A549 (cell line): Measurements from ENCODE around the gene DIP2C. TPM values are rescaled to one million over a fixed set of nuclear protein-coding genes. Genes with fewer than 3 reads are reported as not detected.

Experiments used
- ATAC-seq, 2 experiments: fragments of 200-7000 bp in 1 of 2; fragments of >200 bp in 1 of 2; cut with Nextera tagmentation in 1 of 2; cut with Tn5 transposase in 1 of 2; 3 replicates each; pipeline versions ENCODE4 v1.8.0 to v1.9.1; 2018 to 2020; ENCODE audit warnings: mild to moderate bottlenecking in 1 of 2, moderate library complexity in 1 of 2
- CTCF ChIA-PET: fragments of 300-600 bp; sonication (Branson Sonifier 250); formaldehyde crosslinking; extraction: SDS; loops from one replicate; lab custom pipeline; 2021; ENCODE audit warnings: antibody characterized with exemption, inconsistent platforms; lab: Yijun Ruan, JAX
- POLR2A ChIA-PET: fragments of 350-600 bp; formaldehyde crosslinking; extraction: SDS; loops from one replicate; lab custom pipeline; 2021; ENCODE audit warnings: antibody characterized with exemption, inconsistent platforms; lab: Yijun Ruan, JAX
- DNase-seq, 2 experiments: peaks; one replicate each; pipeline versions ENCODE4 v3.0.0 to v3.0.0-alpha.2; 2011 to 2016; ENCODE audit warnings: low read depth in 1 of 2, low spot score in 1 of 2
- FAIRE-seq: peaks from 2 replicates; lab custom pipeline; 2011; peaks lifted over from hg19 to GRCh38; lab: Jason Lieb, UNC
- H3K27ac ChIP-seq, 2 experiments: fragments of >200 bp; sonication (Bioruptor Twin); formaldehyde crosslinking; 3 replicates each; pipeline ENCODE4 v1.5.1; 2016 to 2017
- H3K4me1 ChIP-seq: fragments of >200 bp; sonication (Bioruptor Twin); formaldehyde crosslinking; 3 replicates; pipeline ENCODE4 v1.6.1; 2016
- H3K4me2 ChIP-seq: fragments of >200 bp; sonication (Bioruptor Twin); formaldehyde crosslinking; 3 replicates; pipeline ENCODE4 v1.6.1; 2016
- H3K4me3 ChIP-seq: fragments of >200 bp; sonication (Bioruptor Twin); formaldehyde crosslinking; 3 replicates; pipeline ENCODE4 v1.5.1; 2016
- H3K9me3 ChIP-seq: fragments of >200 bp; sonication (Bioruptor Twin); formaldehyde crosslinking; 3 replicates; pipeline ENCODE4 v1.6.1; 2016
- ATOH8 ChIP-seq: fragments of 250-450 bp; sonication (Bioruptor Pico); IDR thresholded peaks from 2 replicates; pipeline ENCODE4 v1.5.0; 2020; ENCODE audit warnings: low read depth, mild to moderate bottlenecking, moderate library complexity
- BHLHE40 ChIP-seq: IDR thresholded peaks from 2 replicates; pipeline ENCODE4 v1.6.1; 2012; ENCODE audit warnings: low read depth, low read length, inconsistent platforms
- CBX2 ChIP-seq: fragments of 200-600 bp; sonication (generic); IDR thresholded peaks from 2 replicates; pipeline ENCODE4 v1.6.1; 2016; ENCODE audit warnings: low read depth, mild to moderate bottlenecking, borderline replicate concordance
- CEBPB ChIP-seq, 2 experiments: fragments of >200 bp in 1 of 2; sonication (Bioruptor Twin) in 1 of 2; formaldehyde crosslinking in 1 of 2; IDR thresholded peaks; 2 replicates each; pipeline ENCODE4 v1.6.1; 2012 to 2016
- E2F6 ChIP-seq: IDR thresholded peaks from 2 replicates; pipeline ENCODE4 v1.6.1; 2012; ENCODE audit warnings: low read depth, borderline replicate concordance
- FOSL2 ChIP-seq, 2 experiments: fragments of 450-650 bp in 1 of 2; fragments of >200 bp in 1 of 2; sonication (Bioruptor Twin) in 1 of 2; formaldehyde crosslinking; IDR thresholded peaks; 2 replicates each; pipeline versions ENCODE4 v1.5.0 to v1.6.1; 2016 to 2020; ENCODE audit warnings: mild to moderate bottlenecking in 1 of 2, moderate library complexity in 1 of 2
- FOXS1 ChIP-seq: fragments of 250-450 bp; sonication (Bioruptor Pico); IDR thresholded peaks from 2 replicates; pipeline ENCODE4 v1.5.0; 2020; ENCODE audit warnings: mild to moderate bottlenecking, moderate library complexity
- GATA3 ChIP-seq: IDR thresholded peaks from 2 replicates; pipeline ENCODE4 v1.6.1; 2012; ENCODE audit warnings: borderline replicate concordance
- HOXA7 ChIP-seq: fragments of 250-450 bp; sonication (Bioruptor Pico); IDR thresholded peaks from 2 replicates; pipeline ENCODE4 v1.5.0; 2020; ENCODE audit warnings: mild to moderate bottlenecking, moderate library complexity
- JUN ChIP-seq, 2 experiments: fragments of >200 bp; sonication (Bioruptor Twin); formaldehyde crosslinking; IDR thresholded peaks; 2 replicates in 1 of 2; 3 replicates in 1 of 2; pipeline ENCODE4 v1.6.1; 2016 to 2017
- KDM1A ChIP-seq: fragments of 200-600 bp; sonication (generic); IDR thresholded peaks from 2 replicates; pipeline ENCODE4 v1.6.1; 2016; ENCODE audit warnings: low read depth, mild to moderate bottlenecking
- NR3C1 ChIP-seq: fragments of >200 bp; sonication (Bioruptor Twin); formaldehyde crosslinking; IDR thresholded peaks from 3 replicates; pipeline ENCODE4 v1.6.1; 2017
- PHF8 ChIP-seq: fragments of 200-600 bp; sonication (generic); IDR thresholded peaks from 2 replicates; pipeline ENCODE4 v1.6.1; 2016; ENCODE audit warnings: low read depth, mild to moderate bottlenecking, antibody characterized with exemption, moderate library complexity, borderline replicate concordance
- POLR2A ChIP-seq: IDR thresholded peaks from 2 replicates; pipeline ENCODE4 v1.6.1; 2012; ENCODE audit warnings: mild to moderate bottlenecking, low read length
- POLR2AphosphoS2 ChIP-seq: conservative IDR thresholded peaks from 2 replicates; pipeline ENCODE4 v1.6.1; 2012; ENCODE audit warnings: low read length, improper control_type of control experiment, inconsistent platforms
- RCOR1 ChIP-seq: fragments of 150-350 bp; IDR thresholded peaks from 2 replicates; pipeline ENCODE4 v1.6.1; 2014; ENCODE audit warnings: antibody characterized with exemption, low read length, low read depth
- TFCP2L1 ChIP-seq: fragments of 250-450 bp; sonication (Bioruptor Pico); IDR thresholded peaks from 2 replicates; pipeline ENCODE4 v1.5.0; 2021; ENCODE audit warnings: mild to moderate bottlenecking
- TP53 ChIP-seq: fragments of 250-450 bp; sonication (Bioruptor Pico); IDR thresholded peaks from 2 replicates; pipeline ENCODE4 v1.5.0; 2021; ENCODE audit warnings: mild to moderate bottlenecking, moderate library complexity
- ZC3H11A ChIP-seq: fragments of 450-650 bp; IDR thresholded peaks from 2 replicates; pipeline ENCODE4 v1.6.1; 2014; ENCODE audit warnings: antibody characterized with exemption, mild to moderate bottlenecking
- ZSCAN20 ChIP-seq: fragments of 250-450 bp; sonication (Bioruptor Pico); IDR thresholded peaks from 2 replicates; pipeline ENCODE4 v1.8.0; 2022; ENCODE audit warnings: mild to moderate bottlenecking, moderate library complexity
- WGBS: methylation state at CpG from one replicate; pipeline ENCODE4 v1.1.6; 2017; ENCODE audit errors: missing lambda C conversion rate; 5-methylcytosine and 5-hydroxymethylcytosine counted together
- polyA plus RNA-seq, 4 experiments: library from polyadenylated mRNA; depleted of rRNA in 3 of 4; stranded (reverse); fragments of >200 nt; fragmentation: RNase III in 1 of 4; extraction: RNeasy Plus Mini Kit Qiagen cat#74134 plus additional on column Dnase treatment in 1 of 4; gene quantifications; 2 replicates in 3 of 4; 3 replicates in 1 of 4; pipeline ENCODE4 v1.2.3, GENCODE V29; 2011 to 2017
- TF ChIP-seq, protein P1 (sequence below): IDR thresholded peaks from 2 replicates; pipeline ENCODE4 v1.6.1; 2012
- TF ChIP-seq, protein P2 (sequence below): fragments of >200 bp; sonication (Bioruptor Twin); formaldehyde crosslinking; IDR thresholded peaks from 3 replicates; pipeline ENCODE4 v1.5.1; 2016
- TF ChIP-seq, protein P3 (sequence below): fragments of 150-350 bp; IDR thresholded peaks from 2 replicates; pipeline ENCODE4 v1.6.1; 2014; ENCODE audit warnings: low read depth, mild to moderate bottlenecking, low read length
- TF ChIP-seq, protein P4 (sequence below): fragments of 250-450 bp; sonication (Bioruptor Pico); IDR thresholded peaks from 2 replicates; pipeline ENCODE4 v1.5.0; 2021; ENCODE audit warnings: mild to moderate bottlenecking, moderate library complexity, borderline replicate concordance
- TF ChIP-seq, protein P5 (sequence below): fragments of >200 bp; sonication (Bioruptor Twin); formaldehyde crosslinking; IDR thresholded peaks from 3 replicates; pipeline ENCODE4 v1.6.1; 2016

Gene DIP2C
- polyA plus RNA-seq, 2 of the 4 experiments (the other 2 are of a cell fraction) = 3.7 to 5.0 TPM

DNA sequence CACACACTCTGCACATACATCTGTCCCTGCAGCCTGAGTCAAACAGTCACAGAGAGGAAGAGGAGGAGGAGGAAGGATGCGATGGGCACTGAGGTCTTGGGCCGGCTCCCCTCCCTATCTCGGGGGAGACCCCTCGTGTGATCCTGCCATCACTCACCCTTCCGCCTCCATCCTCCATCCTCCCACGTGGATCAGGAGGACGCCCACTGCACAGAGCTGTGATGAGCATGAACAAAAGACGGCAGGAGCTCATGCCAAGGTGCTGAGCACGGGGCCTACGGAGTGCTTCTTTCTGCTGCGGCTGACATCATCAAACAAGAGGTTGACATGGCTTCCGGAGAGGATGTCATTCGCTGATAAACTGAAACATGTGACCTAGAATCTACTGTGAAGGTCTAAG lies 68.0 kb downstream of the DIP2C start:
- ChIA-PET CTCF (interaction anchor here (1.0 kb wide), 1 partner anchor 21 kb away, joined by 3 read pairs; no protein-coding TSS in a partner anchor), POLR2A (no interaction called here)
- Histone ChIP-seq H3K27ac (no peak overlapping the region), H3K4me2 (no peak overlapping the region), H3K4me1 (peaks cover 12% of the 10 kb centered on the region; the same call in 2 of the 3 replicates), H3K9me3 (no peaks in the 10 kb centered on the region), H3K4me3 (no peak overlapping the region)
- WGBS = 91% methylated on average over 11 of the region's 13 CpGs
- TF ChIP-seq, protein P1, sequence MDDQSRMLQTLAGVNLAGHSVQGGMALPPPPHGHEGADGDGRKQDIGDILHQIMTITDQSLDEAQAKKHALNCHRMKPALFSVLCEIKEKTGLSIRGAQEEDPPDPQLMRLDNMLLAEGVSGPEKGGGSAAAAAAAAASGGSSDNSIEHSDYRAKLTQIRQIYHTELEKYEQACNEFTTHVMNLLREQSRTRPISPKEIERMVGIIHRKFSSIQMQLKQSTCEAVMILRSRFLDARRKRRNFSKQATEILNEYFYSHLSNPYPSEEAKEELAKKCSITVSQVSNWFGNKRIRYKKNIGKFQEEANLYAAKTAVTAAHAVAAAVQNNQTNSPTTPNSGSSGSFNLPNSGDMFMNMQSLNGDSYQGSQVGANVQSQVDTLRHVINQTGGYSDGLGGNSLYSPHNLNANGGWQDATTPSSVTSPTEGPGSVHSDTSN = no peak
- TF ChIP-seq NR3C1 (no peak), KDM1A (no peak), CBX2 (no peak), ZC3H11A (no peak), RCOR1 (no peak), E2F6 (no peak), GATA3 (no peak), HOXA7 (CRISPR knock-in tag) (no peak)
- ATAC-seq (no peak), DNase-seq (no peak), FAIRE-seq (no peak)

GRCh38 chr10:620971-621370 lies 68.5 kb downstream of the DIP2C start:
- no peak for FAIRE-seq
- no peak for TF ChIP-seq CBX2
- TF ChIP-seq, protein P2, sequence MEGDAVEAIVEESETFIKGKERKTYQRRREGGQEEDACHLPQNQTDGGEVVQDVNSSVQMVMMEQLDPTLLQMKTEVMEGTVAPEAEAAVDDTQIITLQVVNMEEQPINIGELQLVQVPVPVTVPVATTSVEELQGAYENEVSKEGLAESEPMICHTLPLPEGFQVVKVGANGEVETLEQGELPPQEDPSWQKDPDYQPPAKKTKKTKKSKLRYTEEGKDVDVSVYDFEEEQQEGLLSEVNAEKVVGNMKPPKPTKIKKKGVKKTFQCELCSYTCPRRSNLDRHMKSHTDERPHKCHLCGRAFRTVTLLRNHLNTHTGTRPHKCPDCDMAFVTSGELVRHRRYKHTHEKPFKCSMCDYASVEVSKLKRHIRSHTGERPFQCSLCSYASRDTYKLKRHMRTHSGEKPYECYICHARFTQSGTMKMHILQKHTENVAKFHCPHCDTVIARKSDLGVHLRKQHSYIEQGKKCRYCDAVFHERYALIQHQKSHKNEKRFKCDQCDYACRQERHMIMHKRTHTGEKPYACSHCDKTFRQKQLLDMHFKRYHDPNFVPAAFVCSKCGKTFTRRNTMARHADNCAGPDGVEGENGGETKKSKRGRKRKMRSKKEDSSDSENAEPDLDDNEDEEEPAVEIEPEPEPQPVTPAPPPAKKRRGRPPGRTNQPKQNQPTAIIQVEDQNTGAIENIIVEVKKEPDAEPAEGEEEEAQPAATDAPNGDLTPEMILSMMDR = no peak
- TF ChIP-seq POLR2A = no peak
- TF ChIP-seq TP53 (CRISPR knock-in tag) = no peak
- TF ChIP-seq POLR2AphosphoS2 = no peak
- TF ChIP-seq NR3C1 = no peak
- TF ChIP-seq CEBPB (IDR thresholded peaks at IDR 0.05) = no peak
- TF ChIP-seq, protein P3, sequence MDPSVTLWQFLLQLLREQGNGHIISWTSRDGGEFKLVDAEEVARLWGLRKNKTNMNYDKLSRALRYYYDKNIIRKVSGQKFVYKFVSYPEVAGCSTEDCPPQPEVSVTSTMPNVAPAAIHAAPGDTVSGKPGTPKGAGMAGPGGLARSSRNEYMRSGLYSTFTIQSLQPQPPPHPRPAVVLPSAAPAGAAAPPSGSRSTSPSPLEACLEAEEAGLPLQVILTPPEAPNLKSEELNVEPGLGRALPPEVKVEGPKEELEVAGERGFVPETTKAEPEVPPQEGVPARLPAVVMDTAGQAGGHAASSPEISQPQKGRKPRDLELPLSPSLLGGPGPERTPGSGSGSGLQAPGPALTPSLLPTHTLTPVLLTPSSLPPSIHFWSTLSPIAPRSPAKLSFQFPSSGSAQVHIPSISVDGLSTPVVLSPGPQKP = no peak
- no peak for TF ChIP-seq FOXS1 (CRISPR knock-in tag)
- TF ChIP-seq PHF8 = no peak
- no peak for TF ChIP-seq RCOR1
- no peak for TF ChIP-seq FOSL2 (IDR thresholded peaks at IDR 0.05)
- TF ChIP-seq FOSL2 (CRISPR knock-in tag; IDR thresholded peaks at IDR 0.05) = no peak
- no peak for TF ChIP-seq BHLHE40
- no peak for TF ChIP-seq KDM1A
- no peak for TF ChIP-seq TFCP2L1 (CRISPR knock-in tag)
- TF ChIP-seq ZSCAN20 (CRISPR knock-in tag) = no peak
- no peak for TF ChIP-seq ATOH8
- TF ChIP-seq, protein P4, sequence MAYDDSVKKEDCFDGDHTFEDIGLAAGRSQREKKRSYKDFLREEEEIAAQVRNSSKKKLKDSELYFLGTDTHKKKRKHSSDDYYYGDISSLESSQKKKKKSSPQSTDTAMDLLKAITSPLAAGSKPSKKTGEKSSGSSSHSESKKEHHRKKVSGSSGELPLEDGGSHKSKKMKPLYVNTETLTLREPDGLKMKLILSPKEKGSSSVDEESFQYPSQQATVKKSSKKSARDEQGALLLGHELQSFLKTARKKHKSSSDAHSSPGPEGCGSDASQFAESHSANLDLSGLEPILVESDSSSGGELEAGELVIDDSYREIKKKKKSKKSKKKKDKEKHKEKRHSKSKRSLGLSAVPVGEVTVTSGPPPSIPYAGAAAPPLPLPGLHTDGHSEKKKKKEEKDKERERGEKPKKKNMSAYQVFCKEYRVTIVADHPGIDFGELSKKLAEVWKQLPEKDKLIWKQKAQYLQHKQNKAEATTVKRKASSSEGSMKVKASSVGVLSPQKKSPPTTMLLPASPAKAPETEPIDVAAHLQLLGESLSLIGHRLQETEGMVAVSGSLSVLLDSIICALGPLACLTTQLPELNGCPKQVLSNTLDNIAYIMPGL (CRISPR knock-in tag) = no peak
- TF ChIP-seq JUN (IDR thresholded peaks at IDR 0.05) = no peak
- TF ChIP-seq, protein P5, sequence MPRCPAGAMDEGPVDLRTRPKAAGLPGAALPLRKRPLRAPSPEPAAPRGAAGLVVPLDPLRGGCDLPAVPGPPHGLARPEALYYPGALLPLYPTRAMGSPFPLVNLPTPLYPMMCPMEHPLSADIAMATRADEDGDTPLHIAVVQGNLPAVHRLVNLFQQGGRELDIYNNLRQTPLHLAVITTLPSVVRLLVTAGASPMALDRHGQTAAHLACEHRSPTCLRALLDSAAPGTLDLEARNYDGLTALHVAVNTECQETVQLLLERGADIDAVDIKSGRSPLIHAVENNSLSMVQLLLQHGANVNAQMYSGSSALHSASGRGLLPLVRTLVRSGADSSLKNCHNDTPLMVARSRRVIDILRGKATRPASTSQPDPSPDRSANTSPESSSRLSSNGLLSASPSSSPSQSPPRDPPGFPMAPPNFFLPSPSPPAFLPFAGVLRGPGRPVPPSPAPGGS = no peak

More at GRCh38 chr10:620971-621370, 68.5 kb downstream of the DIP2C start:
- Histone ChIP-seq H3K9me3 (no peaks in the 10 kb centered on the region), H3K4me1 (peaks cover 12% of the 10 kb centered on the region; the same call in 2 of the 3 replicates), H3K4me3 (no peak overlapping the region), H3K27ac (no peak overlapping the region), H3K4me2 (no peak overlapping the region)
- 85% methylated on average over 12 of the region's 12 CpGs for WGBS
- ChIA-PET CTCF (interaction anchor here (1.2 kb wide), 1 partner anchor 16 kb away, joined by 3 read pairs; no protein-coding TSS in a partner anchor), POLR2A (no interaction called here)
- DNase-seq = no peak
- ATAC-seq = no peak
